CD4-positive, alpha-beta T cell (primary cell): Measurements from ENCODE around the gene ADCY5. TPM values are rescaled to one million over a fixed set of nuclear protein-coding genes. Genes with fewer than 3 reads are reported as not detected.

Source experiments
- ATAC-seq: fragments of 200-7000 bp; cut with Tn5 transposase; one replicate; pipeline ENCODE4 v1.10.0; 2022; ENCODE audit warnings: mild to moderate bottlenecking; ENCODE audit not compliant: poor library complexity
- CTCF ChIA-PET: fragments of 350-600 bp; sonication (Branson Sonifier 250); formaldehyde crosslinking; loops from one replicate; lab custom pipeline; 2021; ENCODE audit warnings: antibody characterized with exemption, inconsistent platforms; lab: Charles Lee
- POLR2A ChIA-PET: fragments of 350-600 bp; sonication (Branson Sonifier 250); formaldehyde crosslinking; loops from one replicate; lab custom pipeline; 2021; ENCODE audit warnings: antibody characterized with exemption, inconsistent platforms; lab: Charles Lee
- DNase-seq, 14 experiments: peaks; one replicate each; pipeline ENCODE4 v3.0.0-alpha.2; 2013 to 2020; ENCODE audit warnings: mixed read lengths in 2 of 14
- H3K27ac ChIP-seq, 2 donors: one replicate each; pipeline versions ENCODE4 v1.5.1 to v1.7.0; 2013; ENCODE audit warnings: low read length in 2 of 2, low read depth in 1 of 2, mild to moderate bottlenecking in 1 of 2
- H3K27me3 ChIP-seq, 2 experiments: 1 replicate in 1 of 2; 2 replicates in 1 of 2; pipeline versions ENCODE4 v1.6.1 to v1.7.0; 2013; ENCODE audit warnings: low read length in 2 of 2, control low read depth in 1 of 2, mild to moderate bottlenecking in 1 of 2, moderate library complexity in 1 of 2; ENCODE audit not compliant: insufficient read depth in 2 of 2, control insufficient read depth in 1 of 2
- H3K36me3 ChIP-seq: one replicate; pipeline ENCODE4 v1.6.1; 2013; ENCODE audit warnings: low read length, control low read depth; ENCODE audit not compliant: insufficient read depth
- H3K4me1 ChIP-seq: one replicate; pipeline ENCODE4 v1.6.1; 2013; ENCODE audit warnings: low read length, control low read depth; ENCODE audit not compliant: insufficient read depth
- H3K4me3 ChIP-seq: one replicate; pipeline ENCODE4 v1.5.1; 2013; ENCODE audit warnings: mild to moderate bottlenecking, low read length, moderate library complexity
- H3K9me3 ChIP-seq, 2 experiments: 1 replicate in 1 of 2; 2 replicates in 1 of 2; pipeline versions ENCODE4 v1.6.1 to v1.7.0; 2013; ENCODE audit warnings: low read length in 2 of 2, mild to moderate bottlenecking in 2 of 2, control low read depth in 1 of 2, moderate library complexity in 1 of 2; ENCODE audit not compliant: control insufficient read depth in 1 of 2, insufficient read depth in 1 of 2
- H3K27ac Mint-ChIP-seq: one replicate; pipeline ENCODE4 v1.8.0; 2020; ENCODE audit warnings: mixed read lengths
- H3K27me3 Mint-ChIP-seq: one replicate; pipeline ENCODE4 v1.8.0; 2021; ENCODE audit warnings: mixed read lengths
- H3K36me3 Mint-ChIP-seq: one replicate; pipeline ENCODE4 v1.8.0; 2021; ENCODE audit warnings: low read depth, mixed read lengths
- H3K4me1 Mint-ChIP-seq: one replicate; pipeline ENCODE4 v1.8.0; 2021; ENCODE audit warnings: low read depth, mixed read lengths
- H3K4me3 Mint-ChIP-seq: one replicate; pipeline ENCODE4 v1.8.0; 2020; ENCODE audit warnings: mild to moderate bottlenecking, mixed read lengths
- H3K9me3 Mint-ChIP-seq: one replicate; pipeline ENCODE4 v1.8.0; 2020; ENCODE audit warnings: mixed read lengths
- CTCF ChIP-seq: fragments of 200-600 bp; IDR thresholded peaks from one replicate; pipeline ENCODE4 v1.8.0; 2022; ENCODE audit warnings: antibody characterized with exemption, mild to moderate bottlenecking
- intact Hi-C, 2 experiments: fragments of 100-400 bp; cut with DNase I in 1 of 2; cut with micrococcal nuclease in 1 of 2; formaldehyde crosslinking; loops; one replicate each; pipeline versions ENCODE4 v1.15.1 to v1.9.0; 2023 to 2025; cut with DNase I, micrococcal nuclease
- total RNA-seq, 174 experiments: library from RNA in 2 of 174; stranded (reverse) in 2 of 174; gene quantifications; one replicate each; pipeline ENCODE4 v1.2.3 and lab custom pipeline; 2021 to 2026

Gene ADCY5
- total RNA-seq, 2 experiments from 2014 or later: not detected

- CTCF ChIA-PET: no interaction called here
- no peaks in the 10 kb centered on the region for H3K36me3 ChIP-seq
- TF ChIP-seq CTCF: no peak
- peaks cover 0 to 5% of the 10 kb centered on the region in 2 experiments for H3K9me3 ChIP-seq
- no peak overlapping the region for H3K27ac ChIP-seq
- Mint-ChIP-seq H3K27me3 (peaks cover 5% of the 10 kb centered on the region), H3K27ac (no peak overlapping the region), H3K9me3 (no peaks in the 10 kb centered on the region), H3K4me1 (no peaks in the 10 kb centered on the region), H3K4me3 (no peak overlapping the region), H3K36me3 (no peaks in the 10 kb centered on the region)
- H3K4me1 ChIP-seq: no peaks in the 10 kb centered on the region
- H3K27me3 ChIP-seq: no peaks in the 10 kb centered on the region
- DNase-seq: no peak
- no peak overlapping the region for H3K4me3 ChIP-seq
- ATAC-seq: no peak
- intact Hi-C loops: no loop called here
- POLR2A ChIA-PET: no interaction called here
Observed at GRCh38 chr3:123301331-123302184, 147.3 kb downstream of the ADCY5 start.

GRCh38 chr3:123300583-123300982 is 148.3 kb downstream of the ADCY5 start:
- no peak for TF ChIP-seq CTCF
- CTCF ChIA-PET: no interaction called here
- no peaks in the 10 kb centered on the region for H3K27me3 ChIP-seq
- Mint-ChIP-seq H3K27me3 (peaks cover 10% of the 10 kb centered on the region), H3K4me1 (no peaks in the 10 kb centered on the region), H3K4me3 (no peak overlapping the region), H3K9me3 (no peaks in the 10 kb centered on the region), H3K36me3 (no peaks in the 10 kb centered on the region), H3K27ac (no peak overlapping the region)
- H3K36me3 ChIP-seq: no peaks in the 10 kb centered on the region
- DNase-seq: no peak
- POLR2A ChIA-PET: no interaction called here
- H3K9me3 ChIP-seq: peaks cover 0 to 5% of the 10 kb centered on the region in 2 experiments
- intact Hi-C loops: no loop called here
- no peak overlapping the region for H3K4me3 ChIP-seq
- H3K4me1 ChIP-seq: no peaks in the 10 kb centered on the region
- no peak for ATAC-seq
- no peak overlapping the region for H3K27ac ChIP-seq

DNA sequence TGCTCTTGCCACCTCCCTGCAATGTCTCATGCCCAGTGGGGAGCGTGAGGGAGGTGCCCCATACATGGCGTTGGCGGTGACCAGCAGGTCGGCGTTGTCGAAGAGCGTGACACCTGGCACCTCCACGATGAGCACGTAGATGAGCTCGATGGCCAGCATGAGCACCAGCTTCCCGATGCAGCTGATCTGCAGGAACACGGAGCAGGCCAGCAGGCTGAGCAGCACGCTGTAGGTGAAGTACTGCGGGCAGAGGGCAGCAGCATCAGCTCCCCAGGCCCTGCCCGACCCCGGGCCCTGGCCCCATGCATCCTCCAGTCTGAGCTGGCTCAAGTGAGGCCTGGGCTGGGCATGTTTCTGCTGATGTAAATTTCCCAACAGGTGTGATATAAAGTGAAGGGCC is 148.8 kb downstream of the ADCY5 start:
- intact Hi-C loops: no loop called here
- Mint-ChIP-seq H3K27ac (no peak overlapping the region), H3K27me3 (peaks cover 10% of the 10 kb centered on the region), H3K4me1 (no peaks in the 10 kb centered on the region), H3K36me3 (no peaks in the 10 kb centered on the region), H3K9me3 (no peaks in the 10 kb centered on the region), H3K4me3 (no peak overlapping the region)
- CTCF ChIA-PET: no interaction called here
- Histone ChIP-seq H3K4me3 (no peak overlapping the region), H3K36me3 (no peaks in the 10 kb centered on the region), H3K27me3 (no peaks in the 10 kb centered on the region), H3K9me3 (peaks cover 0 to 5% of the 10 kb centered on the region in 2 experiments), H3K4me1 (no peaks in the 10 kb centered on the region), H3K27ac (no peak overlapping the region)
- no peak for DNase-seq
- POLR2A ChIA-PET: no interaction called here
- ATAC-seq: no peak
- no peak for TF ChIP-seq CTCF
